Peyer's patch (tissue), 4 donors: ENCODE results near the gene FGF16.

Experiments used
- CTCF ChIP-seq, 6 experiments: fragments of 450-650 bp in 4 of 6; fragments of 200-600 bp in 2 of 6; sonication (generic) in 1 of 6; IDR thresholded peaks; one replicate each; pipeline ENCODE4 v1.5.1; 2017 to 2019; ENCODE audit warnings: antibody characterized with exemption in 6 of 6, mild to moderate bottlenecking in 3 of 6, moderate library complexity in 1 of 6
- POLR2A ChIP-seq, 2 donors: fragments of 450-650 bp; IDR thresholded peaks; one replicate each; pipeline ENCODE4 v1.5.1; 2017; ENCODE audit warnings: antibody characterized with exemption in 2 of 2, mild to moderate bottlenecking in 2 of 2, moderate library complexity in 2 of 2

DNA sequence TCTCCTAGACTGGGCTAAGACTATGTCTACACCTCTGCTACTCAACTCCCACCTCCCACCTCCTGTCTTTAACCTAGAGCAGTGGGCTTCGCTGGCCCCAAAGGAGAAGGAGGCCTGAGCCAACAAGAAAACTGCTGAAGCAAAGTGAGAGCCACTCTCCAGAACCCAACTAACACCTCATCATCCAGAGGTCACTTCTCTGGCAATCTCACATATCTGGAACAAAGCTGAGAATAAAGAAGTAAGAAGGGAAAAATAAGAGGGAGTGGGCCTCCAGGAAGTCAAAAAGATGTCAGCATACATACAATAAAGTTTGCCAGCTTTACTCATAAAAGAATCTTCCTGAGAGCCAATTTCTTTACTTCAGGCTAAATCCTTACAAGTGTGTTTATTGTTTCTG, 18.6 kb upstream of the FGF16 start:
- TF ChIP-seq CTCF (IDR thresholded peaks at IDR 0.05) (no peak), POLR2A (IDR thresholded peaks at IDR 0.05) (no peak)
